Measurements from ENCODE around the gene ERN1. TPM values are rescaled to one million over a fixed set of nuclear protein-coding genes. Genes with fewer than 3 reads are reported as not detected.

The ERN1 gene
- total and polyA plus RNA-seq, 2 of the 13 experiments (the other 11 are each of a cell fraction or from before 2014, with no cell fraction given): 6.0 to 12.7 TPM

- TF ChIP-seq, protein P1, sequence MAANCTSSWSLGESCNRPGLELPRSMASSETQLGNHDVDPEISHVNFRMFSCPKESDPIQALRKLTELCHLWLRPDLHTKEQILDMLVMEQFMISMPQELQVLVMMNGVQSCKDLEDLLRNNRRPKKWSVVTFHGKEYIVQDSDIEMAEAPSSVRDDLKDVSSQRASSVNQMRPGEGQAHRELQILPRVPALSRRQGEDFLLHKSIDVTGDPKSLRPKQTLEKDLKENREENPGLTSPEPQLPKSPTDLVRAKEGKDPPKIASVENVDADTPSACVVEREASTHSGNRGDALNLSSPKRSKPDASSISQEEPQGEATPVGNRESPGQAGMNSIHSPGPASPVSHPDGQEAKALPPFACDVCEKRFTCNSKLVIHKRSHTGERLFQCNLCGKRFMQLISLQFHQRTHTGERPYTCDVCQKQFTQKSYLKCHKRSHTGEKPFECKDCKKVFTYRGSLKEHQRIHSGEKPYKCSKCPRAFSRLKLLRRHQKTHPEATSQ (CRISPR knock-in tag; IDR thresholded peaks at IDR 0.05; ENCODE audit: borderline replicate concordance): peak; percentile 16; the same call in 1 of the 2 replicates
- TF ChIP-seq, protein P2, sequence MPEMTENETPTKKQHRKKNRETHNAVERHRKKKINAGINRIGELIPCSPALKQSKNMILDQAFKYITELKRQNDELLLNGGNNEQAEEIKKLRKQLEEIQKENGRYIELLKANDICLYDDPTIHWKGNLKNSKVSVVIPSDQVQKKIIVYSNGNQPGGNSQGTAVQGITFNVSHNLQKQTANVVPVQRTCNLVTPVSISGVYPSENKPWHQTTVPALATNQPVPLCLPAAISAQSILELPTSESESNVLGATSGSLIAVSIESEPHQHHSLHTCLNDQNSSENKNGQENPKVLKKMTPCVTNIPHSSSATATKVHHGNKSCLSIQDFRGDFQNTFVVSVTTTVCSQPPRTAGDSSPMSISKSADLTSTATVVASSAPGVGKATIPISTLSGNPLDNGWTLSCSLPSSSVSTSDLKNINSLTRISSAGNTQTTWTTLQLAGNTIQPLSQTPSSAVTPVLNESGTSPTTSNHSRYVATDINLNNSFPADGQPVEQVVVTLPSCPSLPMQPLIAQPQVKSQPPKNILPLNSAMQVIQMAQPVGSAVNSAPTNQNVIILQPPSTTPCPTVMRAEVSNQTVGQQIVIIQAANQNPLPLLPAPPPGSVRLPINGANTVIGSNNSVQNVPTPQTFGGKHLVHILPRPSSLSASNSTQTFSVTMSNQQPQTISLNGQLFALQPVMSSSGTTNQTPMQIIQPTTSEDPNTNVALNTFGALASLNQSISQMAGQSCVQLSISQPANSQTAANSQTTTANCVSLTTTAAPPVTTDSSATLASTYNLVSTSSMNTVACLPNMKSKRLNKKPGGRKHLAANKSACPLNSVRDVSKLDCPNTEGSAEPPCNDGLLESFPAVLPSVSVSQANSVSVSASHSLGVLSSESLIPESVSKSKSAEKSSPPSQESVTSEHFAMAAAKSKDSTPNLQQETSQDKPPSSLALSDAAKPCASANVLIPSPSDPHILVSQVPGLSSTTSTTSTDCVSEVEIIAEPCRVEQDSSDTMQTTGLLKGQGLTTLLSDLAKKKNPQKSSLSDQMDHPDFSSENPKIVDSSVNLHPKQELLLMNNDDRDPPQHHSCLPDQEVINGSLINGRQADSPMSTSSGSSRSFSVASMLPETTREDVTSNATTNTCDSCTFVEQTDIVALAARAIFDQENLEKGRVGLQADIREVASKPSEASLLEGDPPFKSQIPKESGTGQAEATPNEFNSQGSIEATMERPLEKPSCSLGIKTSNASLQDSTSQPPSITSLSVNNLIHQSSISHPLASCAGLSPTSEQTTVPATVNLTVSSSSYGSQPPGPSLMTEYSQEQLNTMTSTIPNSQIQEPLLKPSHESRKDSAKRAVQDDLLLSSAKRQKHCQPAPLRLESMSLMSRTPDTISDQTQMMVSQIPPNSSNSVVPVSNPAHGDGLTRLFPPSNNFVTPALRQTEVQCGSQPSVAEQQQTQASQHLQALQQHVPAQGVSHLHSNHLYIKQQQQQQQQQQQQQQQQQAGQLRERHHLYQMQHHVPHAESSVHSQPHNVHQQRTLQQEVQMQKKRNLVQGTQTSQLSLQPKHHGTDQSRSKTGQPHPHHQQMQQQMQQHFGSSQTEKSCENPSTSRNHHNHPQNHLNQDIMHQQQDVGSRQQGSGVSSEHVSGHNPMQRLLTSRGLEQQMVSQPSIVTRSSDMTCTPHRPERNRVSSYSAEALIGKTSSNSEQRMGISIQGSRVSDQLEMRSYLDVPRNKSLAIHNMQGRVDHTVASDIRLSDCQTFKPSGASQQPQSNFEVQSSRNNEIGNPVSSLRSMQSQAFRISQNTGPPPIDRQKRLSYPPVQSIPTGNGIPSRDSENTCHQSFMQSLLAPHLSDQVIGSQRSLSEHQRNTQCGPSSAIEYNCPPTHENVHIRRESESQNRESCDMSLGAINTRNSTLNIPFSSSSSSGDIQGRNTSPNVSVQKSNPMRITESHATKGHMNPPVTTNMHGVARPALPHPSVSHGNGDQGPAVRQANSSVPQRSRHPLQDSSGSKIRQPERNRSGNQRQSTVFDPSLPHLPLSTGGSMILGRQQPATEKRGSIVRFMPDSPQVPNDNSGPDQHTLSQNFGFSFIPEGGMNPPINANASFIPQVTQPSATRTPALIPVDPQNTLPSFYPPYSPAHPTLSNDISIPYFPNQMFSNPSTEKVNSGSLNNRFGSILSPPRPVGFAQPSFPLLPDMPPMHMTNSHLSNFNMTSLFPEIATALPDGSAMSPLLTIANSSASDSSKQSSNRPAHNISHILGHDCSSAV (CRISPR knock-in tag; IDR thresholded peaks at IDR 0.05; ENCODE audit: borderline replicate concordance): 0 out of 2 replicates have a peak, but pooled peaks have one; percentile 50
- TF ChIP-seq HNRNPUL1 (IDR thresholded peaks at IDR 0.05; ENCODE audit: low read depth, low read length) (no peak), TRIM24 (CRISPR knock-in tag; IDR thresholded peaks at IDR 0.05) (no peak), RBFOX2 (IDR thresholded peaks at IDR 0.05; ENCODE audit: low read depth, low read length) (no peak), ZNF75D (CRISPR knock-in tag; IDR thresholded peaks at IDR 0.05; ENCODE audit: borderline replicate concordance) (no peak), CCDC6 (CRISPR knock-in tag; IDR thresholded peaks at IDR 0.05) (peak; percentile 31; the same call in 1 of the 2 replicates), ZNF790 (CRISPR knock-in tag; IDR thresholded peaks at IDR 0.05; ENCODE audit: borderline replicate concordance) (no peak), DNMT1 (CRISPR knock-in tag; IDR thresholded peaks at IDR 0.05) (no peak), SIN3A (IDR thresholded peaks at IDR 0.05; ENCODE audit: borderline replicate concordance, low read depth, low read length) (no peak), ZNF460 (CRISPR knock-in tag; IDR thresholded peaks at IDR 0.05; ENCODE audit: borderline replicate concordance) (no peak)
- TF ChIP-seq, protein P3, sequence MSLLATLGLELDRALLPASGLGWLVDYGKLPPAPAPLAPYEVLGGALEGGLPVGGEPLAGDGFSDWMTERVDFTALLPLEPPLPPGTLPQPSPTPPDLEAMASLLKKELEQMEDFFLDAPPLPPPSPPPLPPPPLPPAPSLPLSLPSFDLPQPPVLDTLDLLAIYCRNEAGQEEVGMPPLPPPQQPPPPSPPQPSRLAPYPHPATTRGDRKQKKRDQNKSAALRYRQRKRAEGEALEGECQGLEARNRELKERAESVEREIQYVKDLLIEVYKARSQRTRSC (CRISPR knock-in tag; IDR thresholded peaks at IDR 0.05; ENCODE audit: low read depth): 0 out of 2 replicates have a peak, but pooled peaks have one; percentile 75
- TF ChIP-seq, protein P4, sequence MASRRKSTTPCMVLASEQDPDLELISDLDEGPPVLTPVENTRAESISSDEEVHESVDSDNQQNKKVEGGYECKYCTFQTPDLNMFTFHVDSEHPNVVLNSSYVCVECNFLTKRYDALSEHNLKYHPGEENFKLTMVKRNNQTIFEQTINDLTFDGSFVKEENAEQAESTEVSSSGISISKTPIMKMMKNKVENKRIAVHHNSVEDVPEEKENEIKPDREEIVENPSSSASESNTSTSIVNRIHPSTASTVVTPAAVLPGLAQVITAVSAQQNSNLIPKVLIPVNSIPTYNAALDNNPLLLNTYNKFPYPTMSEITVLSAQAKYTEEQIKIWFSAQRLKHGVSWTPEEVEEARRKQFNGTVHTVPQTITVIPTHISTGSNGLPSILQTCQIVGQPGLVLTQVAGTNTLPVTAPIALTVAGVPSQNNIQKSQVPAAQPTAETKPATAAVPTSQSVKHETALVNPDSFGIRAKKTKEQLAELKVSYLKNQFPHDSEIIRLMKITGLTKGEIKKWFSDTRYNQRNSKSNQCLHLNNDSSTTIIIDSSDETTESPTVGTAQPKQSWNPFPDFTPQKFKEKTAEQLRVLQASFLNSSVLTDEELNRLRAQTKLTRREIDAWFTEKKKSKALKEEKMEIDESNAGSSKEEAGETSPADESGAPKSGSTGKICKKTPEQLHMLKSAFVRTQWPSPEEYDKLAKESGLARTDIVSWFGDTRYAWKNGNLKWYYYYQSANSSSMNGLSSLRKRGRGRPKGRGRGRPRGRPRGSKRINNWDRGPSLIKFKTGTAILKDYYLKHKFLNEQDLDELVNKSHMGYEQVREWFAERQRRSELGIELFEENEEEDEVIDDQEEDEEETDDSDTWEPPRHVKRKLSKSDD (CRISPR knock-in tag; IDR thresholded peaks at IDR 0.05; ENCODE audit: low read depth): no peak
These were observed 48.3 kb upstream of the ERN1 start (continued) for GRCh38 chr17:64178011-64178825.

All from HepG2 (cell line).